K562 (cell line): ENCODE measurements around the gene ALPK1. TPM values are rescaled to one million over a fixed set of nuclear protein-coding genes. Genes with fewer than 3 reads are reported as not detected.

Experiments
- ATAC-seq: fragments of 200-7000 bp; cut with Tn5 transposase; 3 replicates; pipeline ENCODE4 v1.9.1; 2020; ENCODE audit warnings: moderate library complexity
- BruUV-seq: library from RNA; stranded (reverse); fragments of 400-500 nt; replicated peaks from 2 replicates; lab custom pipeline; 2021; lab: Mats Ljungman, UMichigan
- CTCF ChIA-PET: fragments of 300-600 bp; formaldehyde crosslinking; extraction: SDS; loops from one replicate; lab custom pipeline; 2021; ENCODE audit warnings: low intra/inter-chr PET ratio; lab: Yijun Ruan, JAX
- POLR2A ChIA-PET: fragments of 300-600, 350-650 bp; sonication (Branson Sonifier 250); formaldehyde crosslinking; extraction: SDS; loops from one replicate; lab custom pipeline; 2021; ENCODE audit warnings: antibody characterized with exemption, inconsistent platforms; lab: Yijun Ruan, JAX
- DNase-seq, 4 experiments: peaks; one replicate each; pipeline versions ENCODE4 v3.0.0 to v3.0.0-alpha.2; 2011 to 2018; ENCODE audit warnings: low spot score in 3 of 4, mixed read lengths in 3 of 4; ENCODE audit errors: extremely low read depth in 1 of 4
- FAIRE-seq: peaks from 2 replicates; lab custom pipeline; 2011; peaks lifted over from hg19 to GRCh38; lab: Jason Lieb, UNC
- H2AFZ ChIP-seq: 2 replicates; pipeline ENCODE4 v1.6.0; 2011; ENCODE audit warnings: low read depth, low read length, control low read depth, inconsistent platforms
- H3K27ac ChIP-seq: fragments of 200-600 bp; 3 replicates; pipeline ENCODE4 v1.8.0; 2011; ENCODE audit warnings: low read depth, mild to moderate bottlenecking, control low read depth, inconsistent platforms, low read length, moderate library complexity, mixed read lengths; ENCODE audit errors: extremely low read depth
- H3K27me3 ChIP-seq, 2 experiments: fragments of 300-600 bp in 1 of 2; 2 replicates in 1 of 2; 3 replicates in 1 of 2; pipeline versions ENCODE4 v1.6.0 to v1.8.0; 2011; ENCODE audit warnings: inconsistent platforms in 2 of 2, low read length in 2 of 2, mild to moderate bottlenecking in 1 of 2, mixed read lengths in 1 of 2, moderate library complexity in 1 of 2; ENCODE audit not compliant: control insufficient read depth in 2 of 2, insufficient read depth in 2 of 2
- H3K36me3 ChIP-seq: fragments of 300-600 bp; 3 replicates; pipeline ENCODE4 v1.8.0; 2011; ENCODE audit warnings: mild to moderate bottlenecking, low read length, inconsistent platforms; ENCODE audit not compliant: control insufficient read depth, insufficient read depth
- H3K4me1 ChIP-seq, 2 experiments: fragments of 200-600 bp in 1 of 2; replicated peaks in 1 of 2; 2 replicates in 1 of 2; 3 replicates in 1 of 2; pipeline versions ENCODE4 v1.5.1 to v1.8.0; 2011; ENCODE audit warnings: inconsistent platforms in 2 of 2, low read length in 2 of 2, mild to moderate bottlenecking in 1 of 2, mixed read lengths in 1 of 2, moderate library complexity in 1 of 2; ENCODE audit not compliant: control insufficient read depth in 2 of 2, insufficient read depth in 2 of 2
- H3K4me2 ChIP-seq: 2 replicates; pipeline ENCODE4 v1.6.1; 2011; ENCODE audit warnings: low read length, control low read depth, inconsistent platforms, mixed read lengths; ENCODE audit not compliant: insufficient read depth
- H3K4me3 ChIP-seq: fragments of 200-600 bp; sonication (generic), shearing (Covaris generic); 2 replicates; pipeline ENCODE4 v1.5.1; 2016; ENCODE audit warnings: control low read depth, inconsistent platforms
- H3K79me2 ChIP-seq: fragments of 200-600 bp; 3 replicates; pipeline ENCODE4 v1.8.0; 2011; ENCODE audit warnings: low read length, inconsistent platforms; ENCODE audit not compliant: control insufficient read depth, insufficient read depth
- H3K9ac ChIP-seq, 2 experiments: 2 replicates each; pipeline versions ENCODE4 v1.6.0 to v1.6.1; 2011; ENCODE audit warnings: low read depth in 2 of 2, low read length in 2 of 2, control low read depth in 1 of 2, inconsistent platforms in 1 of 2, mild to moderate bottlenecking in 1 of 2, mixed read lengths in 1 of 2; ENCODE audit not compliant: insufficient read depth in 1 of 2
- H3K9me1 ChIP-seq: one replicate; pipeline ENCODE4 v1.6.0; 2011; ENCODE audit warnings: inconsistent platforms, mild to moderate bottlenecking, low read length, moderate library complexity; ENCODE audit not compliant: control insufficient read depth, insufficient read depth
- H3K9me3 ChIP-seq: replicated peaks from 2 replicates; pipeline ENCODE4 v1.5.1; 2011; ENCODE audit warnings: low read depth, low read length, inconsistent platforms; ENCODE audit not compliant: control insufficient read depth, insufficient read depth
- H4K20me1 ChIP-seq: replicated peaks from 2 replicates; pipeline ENCODE4 v1.6.1; 2011; ENCODE audit warnings: low read length, inconsistent platforms, mixed read lengths; ENCODE audit not compliant: control insufficient read depth, insufficient read depth
- ATF7 ChIP-seq: fragments of 450-650 bp; IDR thresholded peaks from 2 replicates; pipeline ENCODE4 v1.7.1; 2014; ENCODE audit warnings: mild to moderate bottlenecking, moderate library complexity
- BDP1 ChIP-seq: IDR thresholded peaks from 3 replicates; pipeline ENCODE4 v1.6.1; 2011; ENCODE audit not compliant: insufficient read length, insufficient read depth
- ELF2 ChIP-seq: fragments of 250-450 bp; sonication (Bioruptor Pico); IDR thresholded peaks from 2 replicates; pipeline ENCODE4 v1.5.0; 2021; ENCODE audit warnings: mild to moderate bottlenecking
- ETS2 ChIP-seq: IDR thresholded peaks from 2 replicates; pipeline ENCODE4 v1.6.1; 2016; ENCODE audit warnings: borderline replicate concordance, missing genetic modification characterization, mild to moderate bottlenecking, moderate library complexity, missing compliant biosample characterization; ENCODE audit not compliant: poor library complexity, severe bottlenecking
- HSF4 ChIP-seq: fragments of 250-450 bp; sonication (Bioruptor Pico); IDR thresholded peaks from 2 replicates; pipeline ENCODE4 v2.1.2; 2022; ENCODE audit warnings: mild to moderate bottlenecking, moderate library complexity, borderline replicate concordance
- KAT7 ChIP-seq: sonication (generic); formaldehyde crosslinking; IDR thresholded peaks from 2 replicates; pipeline ENCODE4 v1.8.0; 2022; ENCODE audit warnings: missing genetic modification reagents, mild to moderate bottlenecking, borderline replicate concordance
- NCOA4 ChIP-seq: fragments of 450-650 bp; IDR thresholded peaks from 2 replicates; pipeline ENCODE4 v1.6.1; 2018; ENCODE audit warnings: mild to moderate bottlenecking; ENCODE audit not compliant: partially characterized antibody
- PTTG1 ChIP-seq: fragments of 450-650 bp; IDR thresholded peaks from 2 replicates; pipeline ENCODE4 v1.6.1; 2016; ENCODE audit warnings: low read depth, mild to moderate bottlenecking, missing genetic modification characterization, missing compliant biosample characterization
- PURB ChIP-seq: sonication (generic); formaldehyde crosslinking; IDR thresholded peaks from 2 replicates; pipeline ENCODE4 v1.9.0; 2021; ENCODE audit warnings: low read depth, mild to moderate bottlenecking, missing genetic modification reagents
- RBM14 ChIP-seq: fragments of 200-400 bp; formaldehyde crosslinking; IDR thresholded peaks from 2 replicates; pipeline ENCODE4 v1.6.1; 2018; ENCODE audit warnings: low read depth, mild to moderate bottlenecking, low read length, moderate library complexity, borderline replicate concordance; ENCODE audit not compliant: insufficient read depth
- SREBF2 ChIP-seq: sonication (generic); formaldehyde crosslinking; IDR thresholded peaks from 2 replicates; pipeline ENCODE4 v1.4.0; 2020; ENCODE audit warnings: mild to moderate bottlenecking, missing genetic modification reagents
- WGBS: fragments of 100-300 bp; shearing (Covaris generic); methylation state at CpG from one replicate; pipeline ENCODE4 v1.1.6; 2016; ENCODE audit warnings: low coverage, mixed read lengths; ENCODE audit not compliant: insufficient coverage; ENCODE audit errors: missing lambda C conversion rate; 5-methylcytosine and 5-hydroxymethylcytosine counted together
- in situ Hi-C: fragments of 300-500 bp; cut with MboI; formaldehyde crosslinking; loops from 4 replicates; pipeline ENCODE4 v1.15.0; 2018; ENCODE audit warnings: inconsistent platforms, mixed read lengths
- intact Hi-C: fragments of 100-400 bp; cut with micrococcal nuclease; formaldehyde crosslinking; loops from 2 replicates; pipeline ENCODE4 v1.14.2; 2022
- polyA plus RNA-seq, 8 experiments: library from polyadenylated mRNA; depleted of rRNA in 4 of 8; stranded (reverse) in 5 of 8; unstranded in 3 of 8; fragments of >200 nt; fragmentation: Nextera tagmentation in 2 of 8; fragmentation: Illumina TruSeq in 1 of 8; extraction: Ambion mirVana in 2 of 8; extraction: Trizol in 1 of 8; gene quantifications; 2 replicates each; pipeline versions ENCODE4 v1.2.1 to v1.2.3, GENCODE V29; 2011 to 2014; ENCODE audit warnings: inconsistent platforms in 1 of 8, missing spikeins in 1 of 8
- total RNA-seq, 7 experiments: library from RNA; depleted of rRNA in 6 of 7; stranded (reverse); fragments of >200 nt in 6 of 7; fragmentation: Illumina TruSeq in 2 of 7; extraction: Trizol in 2 of 7; gene quantifications; 2 replicates each; pipeline versions ENCODE4 v1.2.1 to v1.2.3, GENCODE V29; 2011 to 2021; ENCODE audit warnings: low replicate concordance in 1 of 7
- TF ChIP-seq, protein P1 (sequence below): fragments of 200-800 bp; sonication (Bioruptor generic); IDR thresholded peaks from 2 replicates; pipeline ENCODE4 v1.6.1; 2017; ENCODE audit warnings: missing genetic modification characterization, missing compliant biosample characterization

ALPK1 gene
- total and polyA plus RNA-seq, 9 of the 15 experiments (the other 6 are each of a cell fraction or from before 2014, with no cell fraction given) = 2.3 to 6.9 (median 4.6) TPM

DNA sequence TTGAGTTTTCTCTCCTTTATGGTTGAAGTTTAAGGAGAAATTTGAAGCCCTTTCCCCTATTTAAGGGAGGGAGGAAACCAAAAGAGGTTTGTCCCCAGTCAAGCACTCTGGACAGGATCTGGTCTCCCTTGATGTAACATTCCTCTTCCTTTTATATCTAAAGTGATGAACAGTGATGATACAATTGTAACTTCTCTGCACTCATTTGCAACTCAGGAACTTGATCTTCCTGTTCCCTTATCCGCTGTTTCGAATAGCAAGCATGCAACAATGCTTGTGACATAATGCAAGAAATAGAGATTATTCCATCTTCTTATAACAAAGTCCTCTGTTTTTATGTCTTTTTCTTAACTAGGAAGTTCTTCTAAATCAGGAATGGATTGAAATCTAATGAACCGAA lies 18.3 kb downstream of the ALPK1 start:
- H3K27me3 ChIP-seq = no peaks in the 10 kb centered on the region; a peak in 1 of 5 replicates
- H3K9me1 ChIP-seq = no peaks in the 10 kb centered on the region
- no peak overlapping the region for H2AFZ ChIP-seq
- no peaks in the 10 kb centered on the region for H3K36me3 ChIP-seq
- no peak for DNase-seq
- H3K9me3 ChIP-seq = no peaks in the 10 kb centered on the region
- FAIRE-seq = no peak
- BruUV-seq = no TSS peak
- no peak for ATAC-seq
- no peak overlapping the region for H3K9ac ChIP-seq
- no peak overlapping the region for H3K27ac ChIP-seq
- no peaks in the 10 kb centered on the region; the same call in 1 of the 2 replicates for H4K20me1 ChIP-seq
- no peak overlapping the region for H3K4me2 ChIP-seq
- 28% methylated on average over 3 of the region's 3 CpGs for WGBS
- POLR2A ChIA-PET = no interaction called here
- in situ Hi-C loops = no loop called here
- no peak overlapping the region for H3K4me3 ChIP-seq
- no peaks in the 10 kb centered on the region for H3K79me2 ChIP-seq
- intact Hi-C loops = no loop called here
- TF ChIP-seq ETS2 (tag) = no peak
- no peak for TF ChIP-seq SREBF2 (CRISPR knock-in tag)
- TF ChIP-seq ELF2 (CRISPR knock-in tag) = no peak
- TF ChIP-seq RBM14 = no peak
- TF ChIP-seq PURB = no peak
- TF ChIP-seq HSF4 (CRISPR knock-in tag) = no peak
- TF ChIP-seq PTTG1 = no peak
- no peak for TF ChIP-seq BDP1
- TF ChIP-seq KAT7 = no peak
- no peak for TF ChIP-seq ATF7
- no peak for TF ChIP-seq NCOA4
- TF ChIP-seq, protein P1, sequence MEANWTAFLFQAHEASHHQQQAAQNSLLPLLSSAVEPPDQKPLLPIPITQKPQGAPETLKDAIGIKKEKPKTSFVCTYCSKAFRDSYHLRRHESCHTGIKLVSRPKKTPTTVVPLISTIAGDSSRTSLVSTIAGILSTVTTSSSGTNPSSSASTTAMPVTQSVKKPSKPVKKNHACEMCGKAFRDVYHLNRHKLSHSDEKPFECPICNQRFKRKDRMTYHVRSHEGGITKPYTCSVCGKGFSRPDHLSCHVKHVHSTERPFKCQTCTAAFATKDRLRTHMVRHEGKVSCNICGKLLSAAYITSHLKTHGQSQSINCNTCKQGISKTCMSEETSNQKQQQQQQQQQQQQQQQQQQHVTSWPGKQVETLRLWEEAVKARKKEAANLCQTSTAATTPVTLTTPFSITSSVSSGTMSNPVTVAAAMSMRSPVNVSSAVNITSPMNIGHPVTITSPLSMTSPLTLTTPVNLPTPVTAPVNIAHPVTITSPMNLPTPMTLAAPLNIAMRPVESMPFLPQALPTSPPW (CRISPR knock-in tag) = no peak
- CTCF ChIA-PET = interaction anchor here (0.6 kb wide), 1 partner anchor 318 kb away, joined by 4 read pairs; no protein-coding TSS in a partner anchor
- peaks cover 0 to 13% of the 10 kb centered on the region in 2 experiments; a peak in 4 of 5 replicates for H3K4me1 ChIP-seq
